Measurements from ENCODE around the gene GAL. TPM values are rescaled to one million over a fixed set of nuclear protein-coding genes. Genes with fewer than 3 reads are reported as not detected.

Gene GAL
- total and polyA plus RNA-seq, 2 experiments from 2014 or later = 80.9 to 691 TPM

DNA sequence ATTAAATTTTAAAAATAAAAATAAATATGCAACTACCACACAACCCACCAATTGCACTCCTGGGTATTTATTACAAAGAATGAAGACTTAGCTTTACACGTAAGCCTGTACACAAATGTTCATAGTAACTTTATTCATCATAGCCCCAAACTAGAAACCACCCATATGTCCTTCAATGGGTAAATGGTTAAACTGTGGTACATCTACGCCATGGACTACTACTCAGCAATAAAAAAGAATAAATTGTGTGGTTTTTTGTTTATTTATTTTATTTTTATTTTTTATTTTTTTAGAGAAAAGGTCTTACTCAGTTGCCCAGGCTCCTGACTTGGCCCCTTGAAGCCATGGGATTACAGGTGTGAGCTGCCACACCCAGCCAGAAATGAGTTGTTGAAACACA lies 14.6 kb downstream of the GAL start (continued):
- TF ChIP-seq, protein P1, sequence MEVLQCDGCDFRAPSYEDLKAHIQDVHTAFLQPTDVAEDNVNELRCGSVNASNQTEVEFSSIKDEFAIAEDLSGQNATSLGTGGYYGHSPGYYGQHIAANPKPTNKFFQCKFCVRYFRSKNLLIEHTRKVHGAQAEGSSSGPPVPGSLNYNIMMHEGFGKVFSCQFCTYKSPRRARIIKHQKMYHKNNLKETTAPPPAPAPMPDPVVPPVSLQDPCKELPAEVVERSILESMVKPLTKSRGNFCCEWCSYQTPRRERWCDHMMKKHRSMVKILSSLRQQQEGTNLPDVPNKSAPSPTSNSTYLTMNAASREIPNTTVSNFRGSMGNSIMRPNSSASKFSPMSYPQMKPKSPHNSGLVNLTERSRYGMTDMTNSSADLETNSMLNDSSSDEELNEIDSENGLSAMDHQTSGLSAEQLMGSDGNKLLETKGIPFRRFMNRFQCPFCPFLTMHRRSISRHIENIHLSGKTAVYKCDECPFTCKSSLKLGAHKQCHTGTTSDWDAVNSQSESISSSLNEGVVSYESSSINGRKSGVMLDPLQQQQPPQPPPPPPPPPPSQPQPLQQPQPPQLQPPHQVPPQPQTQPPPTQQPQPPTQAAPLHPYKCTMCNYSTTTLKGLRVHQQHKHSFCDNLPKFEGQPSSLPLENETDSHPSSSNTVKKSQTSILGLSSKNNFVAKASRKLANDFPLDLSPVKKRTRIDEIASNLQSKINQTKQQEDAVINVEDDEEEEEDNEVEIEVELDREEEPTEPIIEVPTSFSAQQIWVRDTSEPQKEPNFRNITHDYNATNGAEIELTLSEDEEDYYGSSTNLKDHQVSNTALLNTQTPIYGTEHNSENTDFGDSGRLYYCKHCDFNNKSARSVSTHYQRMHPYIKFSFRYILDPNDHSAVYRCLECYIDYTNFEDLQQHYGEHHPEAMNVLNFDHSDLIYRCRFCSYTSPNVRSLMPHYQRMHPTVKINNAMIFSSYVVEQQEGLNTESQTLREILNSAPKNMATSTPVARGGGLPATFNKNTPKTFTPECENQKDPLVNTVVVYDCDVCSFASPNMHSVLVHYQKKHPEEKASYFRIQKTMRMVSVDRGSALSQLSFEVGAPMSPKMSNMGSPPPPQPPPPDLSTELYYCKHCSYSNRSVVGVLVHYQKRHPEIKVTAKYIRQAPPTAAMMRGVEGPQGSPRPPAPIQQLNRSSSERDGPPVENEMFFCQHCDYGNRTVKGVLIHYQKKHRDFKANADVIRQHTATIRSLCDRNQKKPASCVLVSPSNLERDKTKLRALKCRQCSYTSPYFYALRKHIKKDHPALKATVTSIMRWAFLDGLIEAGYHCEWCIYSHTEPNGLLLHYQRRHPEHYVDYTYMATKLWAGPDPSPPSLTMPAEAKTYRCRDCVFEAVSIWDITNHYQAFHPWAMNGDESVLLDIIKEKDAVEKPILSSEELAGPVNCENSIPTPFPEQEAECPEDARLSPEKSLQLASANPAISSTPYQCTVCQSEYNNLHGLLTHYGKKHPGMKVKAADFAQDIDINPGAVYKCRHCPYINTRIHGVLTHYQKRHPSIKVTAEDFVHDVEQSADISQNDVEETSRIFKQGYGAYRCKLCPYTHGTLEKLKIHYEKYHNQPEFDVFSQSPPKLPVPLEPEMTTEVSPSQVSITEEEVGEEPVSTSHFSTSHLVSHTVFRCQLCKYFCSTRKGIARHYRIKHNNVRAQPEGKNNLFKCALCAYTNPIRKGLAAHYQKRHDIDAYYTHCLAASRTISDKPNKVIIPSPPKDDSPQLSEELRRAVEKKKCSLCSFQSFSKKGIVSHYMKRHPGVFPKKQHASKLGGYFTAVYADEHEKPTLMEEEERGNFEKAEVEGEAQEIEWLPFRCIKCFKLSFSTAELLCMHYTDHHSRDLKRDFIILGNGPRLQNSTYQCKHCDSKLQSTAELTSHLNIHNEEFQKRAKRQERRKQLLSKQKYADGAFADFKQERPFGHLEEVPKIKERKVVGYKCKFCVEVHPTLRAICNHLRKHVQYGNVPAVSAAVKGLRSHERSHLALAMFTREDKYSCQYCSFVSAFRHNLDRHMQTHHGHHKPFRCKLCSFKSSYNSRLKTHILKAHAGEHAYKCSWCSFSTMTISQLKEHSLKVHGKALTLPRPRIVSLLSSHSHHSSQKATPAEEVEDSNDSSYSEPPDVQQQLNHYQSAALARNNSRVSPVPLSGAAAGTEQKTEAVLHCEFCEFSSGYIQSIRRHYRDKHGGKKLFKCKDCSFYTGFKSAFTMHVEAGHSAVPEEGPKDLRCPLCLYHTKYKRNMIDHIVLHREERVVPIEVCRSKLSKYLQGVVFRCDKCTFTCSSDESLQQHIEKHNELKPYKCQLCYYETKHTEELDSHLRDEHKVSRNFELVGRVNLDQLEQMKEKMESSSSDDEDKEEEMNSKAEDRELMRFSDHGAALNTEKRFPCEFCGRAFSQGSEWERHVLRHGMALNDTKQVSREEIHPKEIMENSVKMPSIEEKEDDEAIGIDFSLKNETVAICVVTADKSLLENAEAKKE (CRISPR knock-in tag; IDR thresholded peaks at IDR 0.05) = no peak
- TF ChIP-seq NANOG (IDR thresholded peaks at IDR 0.05; ENCODE audit: borderline replicate concordance) (no peak), CREB1 (CRISPR knock-in tag; IDR thresholded peaks at IDR 0.05; ENCODE audit: low read depth) (no peak), JUNB (IDR thresholded peaks at IDR 0.05; ENCODE audit: unreplicated experiment) (no peak)
- TF ChIP-seq, protein P2, sequence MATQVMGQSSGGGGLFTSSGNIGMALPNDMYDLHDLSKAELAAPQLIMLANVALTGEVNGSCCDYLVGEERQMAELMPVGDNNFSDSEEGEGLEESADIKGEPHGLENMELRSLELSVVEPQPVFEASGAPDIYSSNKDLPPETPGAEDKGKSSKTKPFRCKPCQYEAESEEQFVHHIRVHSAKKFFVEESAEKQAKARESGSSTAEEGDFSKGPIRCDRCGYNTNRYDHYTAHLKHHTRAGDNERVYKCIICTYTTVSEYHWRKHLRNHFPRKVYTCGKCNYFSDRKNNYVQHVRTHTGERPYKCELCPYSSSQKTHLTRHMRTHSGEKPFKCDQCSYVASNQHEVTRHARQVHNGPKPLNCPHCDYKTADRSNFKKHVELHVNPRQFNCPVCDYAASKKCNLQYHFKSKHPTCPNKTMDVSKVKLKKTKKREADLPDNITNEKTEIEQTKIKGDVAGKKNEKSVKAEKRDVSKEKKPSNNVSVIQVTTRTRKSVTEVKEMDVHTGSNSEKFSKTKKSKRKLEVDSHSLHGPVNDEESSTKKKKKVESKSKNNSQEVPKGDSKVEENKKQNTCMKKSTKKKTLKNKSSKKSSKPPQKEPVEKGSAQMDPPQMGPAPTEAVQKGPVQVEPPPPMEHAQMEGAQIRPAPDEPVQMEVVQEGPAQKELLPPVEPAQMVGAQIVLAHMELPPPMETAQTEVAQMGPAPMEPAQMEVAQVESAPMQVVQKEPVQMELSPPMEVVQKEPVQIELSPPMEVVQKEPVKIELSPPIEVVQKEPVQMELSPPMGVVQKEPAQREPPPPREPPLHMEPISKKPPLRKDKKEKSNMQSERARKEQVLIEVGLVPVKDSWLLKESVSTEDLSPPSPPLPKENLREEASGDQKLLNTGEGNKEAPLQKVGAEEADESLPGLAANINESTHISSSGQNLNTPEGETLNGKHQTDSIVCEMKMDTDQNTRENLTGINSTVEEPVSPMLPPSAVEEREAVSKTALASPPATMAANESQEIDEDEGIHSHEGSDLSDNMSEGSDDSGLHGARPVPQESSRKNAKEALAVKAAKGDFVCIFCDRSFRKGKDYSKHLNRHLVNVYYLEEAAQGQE (IDR thresholded peaks at IDR 0.05; ENCODE audit: unreplicated experiment) = no peak
- TF ChIP-seq, protein P3, sequence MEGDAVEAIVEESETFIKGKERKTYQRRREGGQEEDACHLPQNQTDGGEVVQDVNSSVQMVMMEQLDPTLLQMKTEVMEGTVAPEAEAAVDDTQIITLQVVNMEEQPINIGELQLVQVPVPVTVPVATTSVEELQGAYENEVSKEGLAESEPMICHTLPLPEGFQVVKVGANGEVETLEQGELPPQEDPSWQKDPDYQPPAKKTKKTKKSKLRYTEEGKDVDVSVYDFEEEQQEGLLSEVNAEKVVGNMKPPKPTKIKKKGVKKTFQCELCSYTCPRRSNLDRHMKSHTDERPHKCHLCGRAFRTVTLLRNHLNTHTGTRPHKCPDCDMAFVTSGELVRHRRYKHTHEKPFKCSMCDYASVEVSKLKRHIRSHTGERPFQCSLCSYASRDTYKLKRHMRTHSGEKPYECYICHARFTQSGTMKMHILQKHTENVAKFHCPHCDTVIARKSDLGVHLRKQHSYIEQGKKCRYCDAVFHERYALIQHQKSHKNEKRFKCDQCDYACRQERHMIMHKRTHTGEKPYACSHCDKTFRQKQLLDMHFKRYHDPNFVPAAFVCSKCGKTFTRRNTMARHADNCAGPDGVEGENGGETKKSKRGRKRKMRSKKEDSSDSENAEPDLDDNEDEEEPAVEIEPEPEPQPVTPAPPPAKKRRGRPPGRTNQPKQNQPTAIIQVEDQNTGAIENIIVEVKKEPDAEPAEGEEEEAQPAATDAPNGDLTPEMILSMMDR (conservative IDR thresholded peaks at IDR 0.05; ENCODE audit: low read depth in 2 of 2) = no peak

All from GM23338 (cell line).